GM04503 (cell line): Measurements from ENCODE around the gene HDDC2.

ENCODE experiments used
- DNase-seq: peaks from one replicate; pipeline ENCODE4 v3.0.0-alpha.2; 2012; ENCODE audit warnings: low read depth

Gene HDDC2, protein sequence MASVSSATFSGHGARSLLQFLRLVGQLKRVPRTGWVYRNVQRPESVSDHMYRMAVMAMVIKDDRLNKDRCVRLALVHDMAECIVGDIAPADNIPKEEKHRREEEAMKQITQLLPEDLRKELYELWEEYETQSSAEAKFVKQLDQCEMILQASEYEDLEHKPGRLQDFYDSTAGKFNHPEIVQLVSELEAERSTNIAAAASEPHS

DNA sequence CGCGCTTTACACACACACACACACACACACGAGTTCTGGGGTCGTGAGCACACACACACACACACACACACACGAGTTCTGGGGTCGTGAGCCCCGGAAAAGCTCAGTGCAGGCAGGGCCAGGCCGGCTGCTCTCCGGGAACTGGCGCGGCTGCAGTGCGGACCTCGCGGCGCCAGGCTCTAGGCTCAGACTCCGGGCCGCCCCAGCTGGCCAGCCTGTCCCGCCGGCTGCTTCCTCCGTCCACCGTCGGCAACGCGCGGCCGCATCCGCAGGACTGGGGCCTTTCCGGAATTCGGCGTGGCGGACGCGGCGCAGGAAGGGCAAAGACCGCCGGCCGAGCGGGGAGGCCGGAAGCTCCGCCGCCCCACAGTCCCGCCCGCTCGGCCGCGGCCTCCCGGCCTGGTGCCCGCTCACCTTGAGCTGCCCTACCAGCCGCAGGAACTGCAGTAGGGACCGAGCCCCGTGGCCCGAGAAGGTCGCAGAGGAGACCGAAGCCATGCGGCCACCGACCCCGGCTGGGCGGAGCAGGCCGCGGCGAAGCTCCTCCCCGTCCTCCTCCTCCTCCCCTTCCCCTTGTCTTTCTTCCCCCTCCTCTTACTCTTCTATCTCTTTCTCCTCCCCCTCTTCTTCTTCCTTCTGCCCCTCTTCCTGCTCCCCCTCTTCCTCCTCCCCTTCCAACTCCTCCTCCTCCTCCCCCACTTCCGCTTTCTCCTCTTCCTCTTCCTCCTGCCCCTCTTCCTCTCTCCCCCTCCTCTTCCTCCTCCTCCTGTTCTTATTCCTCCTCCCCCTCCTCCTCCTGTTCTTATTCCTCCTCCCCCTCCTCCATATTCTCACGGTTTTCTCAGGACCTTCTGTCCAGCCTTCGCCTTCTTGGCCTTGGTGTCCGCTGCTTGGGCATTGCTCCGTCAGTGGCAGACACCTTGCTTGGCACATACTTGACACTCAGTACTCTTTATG, at the start of gene HDDC2:
Gene HDDC2, minus strand, starts transcription at position 533 of the 957 bp plus-strand sequence. Its CDS starts 35 bp downstream, at position 498.
- no peak for DNase-seq

DNA sequence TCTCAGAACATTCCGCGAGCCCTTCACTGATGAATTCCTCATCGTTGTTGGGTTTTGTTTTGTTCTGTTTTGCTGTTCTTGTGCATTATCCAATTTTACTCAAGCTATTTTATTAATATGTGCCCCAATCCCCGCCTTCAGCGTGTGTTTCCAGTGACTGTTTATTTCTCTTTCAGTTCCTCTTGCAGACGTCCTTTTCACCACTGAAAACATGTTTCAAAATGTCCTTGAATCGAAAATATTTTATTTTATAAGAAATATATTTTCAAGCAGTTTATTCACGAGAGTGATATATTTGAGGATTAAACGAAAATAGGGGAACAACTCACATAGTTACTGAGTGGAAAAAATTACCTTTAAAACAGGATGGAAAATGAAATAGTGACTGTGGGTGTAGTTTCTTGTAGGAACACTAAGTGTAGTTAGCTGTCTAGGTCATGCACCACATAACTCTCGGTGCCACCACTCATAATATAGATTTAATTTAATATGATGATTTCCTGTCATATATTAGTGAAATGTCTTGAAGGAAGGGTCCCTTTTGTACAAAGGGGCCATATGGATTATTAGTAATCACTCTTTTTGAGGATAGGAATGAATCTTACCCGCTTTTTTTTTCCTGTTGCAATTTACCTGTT, 45.3 kb upstream of the HDDC2 start:
- no peak for DNase-seq

DNA sequence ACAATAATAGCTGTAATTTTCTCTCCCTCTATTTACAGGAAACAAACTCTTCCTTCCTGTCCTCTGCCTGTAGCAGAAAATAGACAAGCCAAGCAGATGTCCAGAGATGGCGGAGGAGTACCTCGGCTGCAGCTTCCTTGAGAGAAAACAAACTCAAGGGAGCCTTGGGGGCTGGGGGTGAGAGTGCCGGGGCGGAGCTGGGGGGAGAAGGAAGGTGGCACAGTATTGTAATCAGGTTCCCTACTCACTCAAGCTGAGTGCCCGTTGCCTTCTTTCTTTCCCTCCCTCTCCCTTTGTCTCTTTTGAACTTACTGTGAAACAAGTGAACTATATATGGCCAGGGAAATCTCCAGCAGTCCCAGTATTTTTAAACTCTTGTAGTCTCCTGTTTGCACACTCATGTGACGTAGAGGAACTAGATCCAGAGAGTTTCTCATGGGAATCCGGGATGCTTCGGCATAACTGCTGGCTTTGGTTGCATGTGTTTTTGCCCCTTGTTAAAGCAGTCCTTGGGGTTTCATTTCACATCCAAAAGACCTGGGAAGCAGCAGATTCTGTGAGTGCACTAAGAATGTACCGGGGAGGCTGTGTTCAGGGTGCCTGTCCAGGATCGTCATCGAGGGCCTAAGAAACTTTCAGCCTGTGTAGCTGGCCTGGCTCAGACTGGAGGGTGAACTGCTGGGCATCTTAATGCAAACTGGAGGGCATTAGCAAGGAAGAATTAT, 44.6 kb upstream of the HDDC2 start:
- no peak for DNase-seq

DNA sequence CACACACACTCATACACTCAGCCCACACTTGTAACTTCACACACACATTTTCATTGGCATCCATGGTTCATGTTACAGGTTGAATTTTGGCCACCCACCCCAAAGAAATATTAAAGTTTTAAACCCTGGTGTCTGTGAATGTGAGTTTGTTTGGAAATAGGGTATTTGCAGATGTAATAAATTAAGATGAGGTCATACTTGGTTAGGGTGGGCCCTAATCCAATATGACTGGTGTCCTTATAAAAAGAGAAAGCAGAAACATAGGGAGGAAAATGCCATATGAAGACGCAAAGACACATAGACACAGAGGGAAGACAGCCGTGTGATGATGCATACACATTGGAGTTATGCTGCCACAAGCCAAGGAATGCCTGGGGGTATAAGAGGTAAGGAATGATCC, 39.7 kb upstream of the HDDC2 start:
- DNase-seq: no peak

DNA sequence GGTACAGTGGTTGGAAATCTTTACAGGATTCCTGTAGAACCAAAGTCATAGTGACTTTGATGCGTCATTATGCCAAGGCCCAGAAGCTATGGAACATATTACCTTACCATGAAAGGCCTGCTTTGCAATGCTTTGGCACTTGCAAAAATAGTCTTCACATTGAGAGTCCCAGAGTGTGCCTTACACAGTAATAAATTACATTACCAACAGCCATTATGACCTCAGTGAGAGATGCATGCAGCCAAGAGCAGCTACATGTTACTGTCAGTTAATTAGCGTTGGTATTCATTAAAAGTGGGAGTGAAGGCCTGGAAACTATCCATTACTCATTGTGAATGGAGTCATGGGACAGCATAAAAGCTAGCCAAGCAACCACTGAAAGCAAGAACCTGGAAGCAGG, 39.2 kb upstream of the HDDC2 start:
- DNase-seq: no peak

DNA sequence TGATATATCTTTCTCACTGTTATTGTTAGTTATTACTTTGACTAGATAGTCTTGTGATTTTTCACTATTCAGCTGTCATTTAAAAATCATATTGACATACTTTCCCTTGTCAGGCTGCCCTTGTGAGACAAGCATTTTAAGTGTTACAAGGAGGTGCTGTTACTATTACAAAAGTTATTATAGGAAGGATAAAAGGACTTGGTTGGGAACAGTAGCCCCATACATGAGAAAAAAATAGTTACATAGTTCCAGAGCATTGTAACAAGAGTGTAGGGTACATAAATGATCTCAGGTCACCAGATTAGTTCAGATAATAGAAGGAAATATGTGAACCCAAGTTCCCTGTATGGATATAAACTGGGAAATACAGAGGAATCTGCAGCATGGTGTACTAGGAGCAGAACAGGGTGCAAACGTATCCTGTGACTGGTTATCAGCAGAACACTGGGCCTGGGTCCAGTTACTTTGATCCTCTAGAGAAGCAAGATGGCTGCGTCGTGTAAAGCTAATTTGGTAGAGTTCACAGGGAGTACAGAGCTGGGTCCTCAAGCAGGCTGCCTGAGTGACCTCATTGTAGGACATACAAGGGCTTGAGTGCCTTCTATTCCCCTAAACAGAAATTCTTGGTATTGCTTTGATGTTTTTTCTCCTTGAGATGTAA, 38.5 kb upstream of the HDDC2 start:
- DNase-seq: no peak

DNA sequence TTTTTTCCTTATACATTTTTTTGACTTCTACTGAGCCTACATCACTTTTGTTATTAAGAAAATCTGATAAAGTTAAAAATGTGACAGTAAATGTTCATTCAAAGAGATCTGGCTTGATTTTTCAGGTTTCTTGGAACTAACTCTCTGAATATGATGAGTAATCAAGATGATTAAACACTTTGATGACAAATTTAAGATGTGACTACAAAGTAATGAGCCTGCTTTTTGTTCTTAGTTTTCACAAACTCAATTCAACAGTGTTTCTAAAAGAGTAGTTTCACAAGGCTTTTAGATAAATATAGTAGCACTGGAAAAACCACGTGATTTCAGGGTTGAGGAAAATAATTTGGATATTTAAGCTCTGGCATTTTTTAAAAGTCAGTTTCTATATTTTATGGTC, 37.9 kb upstream of the HDDC2 start:
- DNase-seq: no peak

DNA sequence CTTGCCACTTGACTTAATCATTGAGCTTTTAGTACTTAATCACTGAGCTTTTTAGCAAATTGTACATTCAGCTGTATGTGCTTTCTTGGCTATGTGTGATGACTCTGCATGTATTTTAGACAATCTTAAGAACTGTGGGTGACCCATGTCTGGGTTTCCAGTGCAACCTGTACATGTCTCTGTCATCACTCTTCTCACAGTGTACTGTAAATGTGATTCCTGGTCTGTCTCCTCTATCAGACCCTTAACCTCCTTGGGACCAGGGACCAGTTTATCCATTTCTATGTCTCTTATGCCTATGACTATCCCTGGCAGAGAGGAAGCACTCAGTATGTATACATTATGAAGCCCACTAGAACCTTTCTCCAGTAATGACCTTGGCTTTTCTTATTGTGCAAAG, 36.6 kb upstream of the HDDC2 start:
- DNase-seq: no peak

DNA sequence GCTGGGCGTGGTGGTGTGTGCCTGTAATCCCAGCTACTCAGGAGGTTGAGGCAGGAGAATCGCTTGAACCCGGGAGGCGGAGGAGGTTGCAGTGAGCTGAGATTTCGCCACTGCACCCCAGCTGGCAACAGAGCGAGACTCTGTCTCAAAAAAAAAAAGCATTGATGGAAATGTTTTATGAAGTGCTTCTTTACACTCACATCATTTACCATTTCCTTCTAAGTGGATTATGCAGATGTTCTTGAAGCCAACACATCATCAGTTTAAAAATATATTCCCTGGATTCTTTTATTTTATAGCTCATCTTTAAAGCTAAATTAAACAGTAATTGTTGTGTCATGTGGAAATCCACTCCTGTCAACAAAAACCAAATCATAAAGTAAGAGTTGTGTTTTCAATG, 35.9 kb upstream of the HDDC2 start:
- DNase-seq: no peak

DNA sequence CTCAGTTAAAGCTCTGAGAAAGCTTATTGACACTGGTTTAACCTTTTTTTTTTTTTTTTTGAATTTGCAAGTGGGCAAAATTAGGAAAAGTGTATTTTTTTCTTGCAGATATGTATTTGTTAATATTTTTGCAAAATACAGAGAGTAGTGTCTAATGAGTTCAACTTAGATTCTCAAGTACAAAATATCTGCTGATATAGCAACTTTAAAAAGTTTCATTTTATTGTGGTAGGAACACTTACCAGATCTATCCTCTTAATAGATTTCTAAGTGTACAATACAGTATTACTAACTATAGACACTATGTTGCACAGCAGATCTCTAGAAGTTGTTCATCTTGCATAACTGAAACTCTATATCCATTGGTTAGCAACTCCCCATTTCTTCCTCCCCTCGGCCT, 30.9 kb upstream of the HDDC2 start:
- DNase-seq: no peak

DNA sequence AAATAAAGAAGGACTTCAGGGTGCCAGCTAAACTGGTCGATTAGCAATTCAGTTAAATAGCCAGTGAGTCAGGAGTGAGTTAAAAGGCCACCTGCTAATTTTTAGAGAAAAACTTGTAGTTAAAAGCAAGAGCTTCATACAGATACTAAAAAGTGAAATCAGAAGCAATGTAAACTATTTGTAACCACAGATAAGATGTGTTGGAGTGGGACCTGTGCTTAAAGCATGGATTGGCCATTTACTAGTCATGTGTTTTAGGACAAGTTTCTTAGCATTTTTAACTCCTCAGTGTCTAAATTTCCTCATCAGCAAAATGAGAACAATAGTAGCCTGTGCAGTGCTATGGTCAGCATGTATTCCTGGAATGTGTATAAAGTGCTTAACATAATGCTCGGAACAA, 23.8 kb upstream of the HDDC2 start:
- DNase-seq: no peak

DNA sequence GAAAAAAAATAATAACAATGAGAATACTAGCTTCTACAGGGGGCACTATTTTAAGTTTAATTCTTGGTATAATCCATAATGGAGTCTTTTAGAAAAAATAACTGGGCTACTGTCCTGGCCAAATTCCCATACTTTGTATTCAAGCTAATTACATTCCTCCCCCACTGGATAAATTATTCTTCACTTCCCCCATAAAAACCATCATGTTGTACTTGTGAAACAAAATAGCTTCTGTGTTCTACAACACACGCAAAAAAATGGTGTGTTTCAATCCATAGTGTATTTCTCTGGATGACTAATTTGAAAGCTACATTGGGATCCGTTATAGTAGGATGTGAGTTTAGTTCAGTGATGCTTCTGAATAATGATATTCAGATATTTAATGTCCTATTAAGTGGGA, 21.6 kb upstream of the HDDC2 start:
- no peak for DNase-seq

DNA sequence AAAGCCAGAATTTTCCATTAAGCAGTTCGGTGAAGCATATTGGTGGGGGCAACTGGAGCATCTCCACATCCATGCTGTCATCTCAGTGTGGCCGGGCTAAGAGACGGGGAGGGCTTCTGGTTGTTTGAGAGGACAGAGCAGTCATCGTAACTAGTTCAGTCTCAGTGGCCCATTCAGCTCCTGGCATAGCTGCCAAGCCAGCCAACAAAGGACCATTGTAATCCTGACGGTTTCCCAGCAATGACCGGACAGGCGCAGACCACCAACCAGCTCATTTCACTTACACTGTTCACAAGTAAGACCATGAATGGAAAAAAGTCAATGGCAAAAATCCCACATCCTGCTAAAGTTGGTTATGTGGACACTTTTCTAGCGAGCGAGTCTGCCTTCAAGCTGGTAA, 14.9 kb upstream of the HDDC2 start:
- DNase-seq: no peak

DNA sequence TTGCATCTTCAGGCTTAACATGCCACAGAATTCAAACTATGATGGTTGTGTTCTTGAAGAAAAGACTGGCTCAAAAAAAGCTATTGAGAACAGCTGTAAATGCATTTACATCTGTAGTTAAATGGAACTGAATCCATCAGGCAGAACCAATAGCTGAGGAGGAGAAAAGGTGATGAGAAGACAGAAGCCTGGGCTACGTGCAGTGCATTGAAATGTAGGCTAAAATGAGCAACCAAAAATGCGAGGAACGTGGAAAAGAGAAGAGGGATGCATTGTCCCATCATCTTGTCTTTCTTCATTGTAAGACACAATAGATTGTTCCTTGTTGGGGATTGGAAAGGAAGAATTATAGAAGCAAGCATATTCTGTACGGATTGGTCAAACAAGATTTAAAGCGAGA, 13.8 kb upstream of the HDDC2 start:
- DNase-seq: no peak

DNA sequence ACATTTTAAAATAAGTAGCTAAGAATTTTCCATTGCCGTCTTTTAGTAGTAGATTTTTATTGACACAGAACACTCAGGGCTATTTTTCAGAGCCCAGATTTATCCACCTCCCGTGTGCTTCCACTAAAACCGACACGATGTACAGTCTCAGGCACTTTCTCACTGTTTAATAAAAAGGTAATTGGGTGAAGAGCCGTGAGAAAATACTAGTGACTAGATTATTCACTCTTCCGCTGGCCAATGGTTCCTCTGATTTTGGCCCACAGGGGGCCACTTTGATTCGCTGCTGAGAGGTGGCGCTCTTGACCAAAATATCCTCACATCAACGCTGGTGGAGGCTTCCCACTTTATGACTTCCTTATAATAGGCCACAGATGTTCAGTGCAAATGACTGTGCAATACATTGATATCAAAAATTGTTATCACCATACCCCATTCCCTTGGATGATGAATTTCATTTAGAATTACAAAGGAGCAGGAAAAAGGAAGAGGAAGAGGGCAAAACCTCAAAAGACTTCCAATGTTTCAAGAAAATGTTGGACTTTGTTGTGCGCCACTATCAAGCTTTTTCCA, 12.3 kb upstream of the HDDC2 start:
- DNase-seq: no peak

DNA sequence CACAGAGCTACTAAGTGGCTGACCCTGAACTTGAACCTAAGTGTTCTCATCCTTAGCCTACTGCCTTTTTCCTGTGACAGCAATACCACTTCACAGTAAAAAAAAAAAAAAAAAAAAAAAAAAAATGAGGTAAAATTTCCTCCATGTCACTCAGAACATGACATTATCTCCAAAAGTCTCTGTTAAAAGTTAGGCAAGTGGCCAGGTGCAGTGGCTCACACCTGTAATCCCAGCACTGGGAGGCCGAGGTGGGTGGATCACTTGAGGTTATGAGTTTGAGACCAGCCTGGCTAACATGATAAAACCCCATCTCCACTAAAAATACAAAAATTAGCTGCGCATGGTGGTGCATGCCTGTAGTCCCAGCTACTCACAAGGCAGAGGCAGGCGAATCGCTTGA, 11.2 kb upstream of the HDDC2 start:
- no peak for DNase-seq

DNA sequence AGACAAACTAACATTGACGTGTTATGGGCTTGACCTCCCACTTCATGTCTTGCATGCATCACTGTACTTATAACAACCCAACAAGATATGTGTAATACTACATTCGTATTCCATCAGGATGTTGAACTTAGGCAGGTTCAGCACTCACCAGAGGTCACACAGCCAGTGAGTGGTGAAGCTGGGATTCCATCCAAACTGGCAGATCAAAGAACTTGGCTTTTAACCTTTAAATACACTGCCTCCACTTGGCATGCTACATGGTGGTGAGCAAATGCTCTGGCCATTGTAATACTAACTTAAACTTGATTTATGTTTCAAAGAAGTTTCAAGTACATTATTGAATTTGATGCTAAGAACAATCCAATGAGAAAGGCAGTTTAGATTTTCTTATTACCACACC, 10.7 kb upstream of the HDDC2 start:
- no peak for DNase-seq

DNA sequence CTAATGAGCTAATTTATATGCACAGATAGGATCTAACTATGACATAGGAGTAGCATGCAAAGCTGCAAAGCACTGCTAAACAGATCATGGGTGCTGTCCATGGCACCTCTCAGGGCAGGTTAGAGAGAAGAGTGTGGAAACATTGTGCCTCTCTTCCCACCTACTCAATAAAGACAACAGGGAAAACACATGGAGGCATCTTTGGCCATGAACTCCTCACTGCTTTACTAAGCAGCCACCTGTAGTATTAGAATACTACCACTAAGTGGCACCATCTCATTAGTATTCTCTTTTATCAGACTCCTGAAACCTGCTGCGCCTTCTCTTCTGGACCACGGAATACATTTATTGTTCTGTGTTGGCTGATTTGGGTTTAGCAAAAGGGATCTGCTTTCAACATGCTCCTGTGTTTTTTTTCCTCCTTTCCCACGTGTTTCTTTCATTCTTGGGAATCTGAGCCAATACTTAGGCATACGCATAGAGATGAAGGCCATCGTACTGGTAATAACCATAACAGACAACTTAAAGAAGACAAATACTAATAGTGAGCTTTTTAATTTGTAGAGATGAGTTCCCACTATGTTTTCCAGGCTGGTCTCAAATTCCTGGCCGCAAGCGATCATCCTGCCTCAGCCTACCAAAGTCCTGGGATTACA, 9.4 kb upstream of the HDDC2 start:
- DNase-seq: no peak

DNA sequence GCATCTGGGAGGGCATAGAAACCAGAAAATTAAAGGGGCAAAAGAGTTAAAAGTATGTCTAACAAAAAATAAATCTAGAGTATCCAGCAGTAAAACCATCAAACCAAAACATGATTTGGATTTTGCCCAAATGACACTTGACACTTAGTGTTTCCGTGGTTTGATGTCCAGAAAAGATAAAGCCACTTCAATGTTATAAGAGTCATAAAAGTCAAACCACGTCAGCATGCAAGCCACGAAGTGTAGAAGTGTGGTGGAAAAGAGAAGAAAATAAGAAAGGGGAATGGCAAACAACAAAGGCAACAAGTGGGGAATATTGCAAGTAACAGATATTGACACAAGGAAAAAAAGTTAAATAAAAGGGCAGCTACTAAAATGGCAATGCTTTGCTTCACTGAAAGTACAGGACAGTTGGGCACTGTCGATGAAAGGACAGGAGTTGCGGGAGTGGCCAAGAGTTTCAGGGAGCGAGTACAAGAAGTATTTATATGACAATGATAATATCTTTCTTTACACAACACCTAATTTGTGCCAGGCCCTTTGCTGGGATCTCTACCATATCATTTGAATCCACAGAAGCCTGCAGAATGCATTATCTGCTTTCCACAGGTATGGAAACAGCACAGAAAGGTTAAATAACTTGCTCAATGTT, 6.3 kb upstream of the HDDC2 start:
- no peak for DNase-seq

DNA sequence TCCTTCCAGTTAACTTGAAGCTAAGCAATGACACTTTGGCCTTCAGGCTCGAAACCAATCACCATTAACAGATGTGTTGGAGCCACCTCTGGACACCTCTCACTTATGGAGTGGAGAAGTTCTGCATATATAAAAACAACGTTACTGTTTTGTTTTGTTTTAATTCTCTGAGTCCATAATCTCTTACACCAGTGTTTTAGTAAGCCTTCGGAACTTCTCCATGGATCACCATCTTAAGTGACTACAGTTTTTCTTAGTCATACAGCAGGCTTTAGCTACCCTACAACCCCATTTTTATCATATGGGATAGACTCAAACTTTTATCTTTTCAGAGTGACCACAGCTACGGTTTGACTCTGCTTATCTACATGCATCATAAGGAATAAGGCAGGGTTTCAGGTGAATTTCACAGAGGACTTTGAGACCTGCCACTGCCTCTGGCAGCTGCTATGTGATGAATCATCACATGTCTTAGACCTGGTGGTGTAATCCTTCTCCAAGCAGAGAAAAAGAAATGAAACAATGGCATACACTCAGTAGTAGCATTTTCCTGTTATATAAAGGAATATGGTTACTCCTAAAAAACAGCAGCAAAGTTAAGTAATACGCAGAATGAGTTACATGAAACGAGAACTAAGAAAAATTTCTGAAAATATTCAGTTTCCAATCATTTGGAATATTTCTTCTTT, 5.5 kb upstream of the HDDC2 start:
- DNase-seq: no peak
